Activated naive CD4-positive, alpha-beta T cell treated with anti-CD3 and anti-CD28 coated beads for 36 hours (primary cell): ENCODE measurements around the gene FAM83E. TPM values are rescaled to one million over a fixed set of nuclear protein-coding genes. Genes with fewer than 3 reads are reported as not detected.

Source experiments
- CTCF ChIA-PET: fragments of 350-600 bp; sonication (Branson Sonifier 250); formaldehyde crosslinking; loops from one replicate; lab custom pipeline; 2021; ENCODE audit warnings: antibody characterized with exemption; lab: Charles Lee
- DNase-seq: peaks from one replicate; pipeline ENCODE4 v3.0.0-alpha.2; 2020
- H3K27ac Mint-ChIP-seq: one replicate; pipeline ENCODE4 v1.8.0; 2021; ENCODE audit warnings: mild to moderate bottlenecking, mixed read lengths
- H3K27me3 Mint-ChIP-seq: one replicate; pipeline ENCODE4 v1.8.0; 2021; ENCODE audit warnings: low read depth, mixed read lengths
- H3K36me3 Mint-ChIP-seq: one replicate; pipeline ENCODE4 v1.8.0; 2021; ENCODE audit warnings: low read depth, mixed read lengths
- H3K4me1 Mint-ChIP-seq: one replicate; pipeline ENCODE4 v1.8.0; 2021; ENCODE audit warnings: low read depth, mixed read lengths
- H3K4me3 Mint-ChIP-seq: one replicate; pipeline ENCODE4 v1.8.0; 2021; ENCODE audit warnings: mild to moderate bottlenecking, moderate library complexity, mixed read lengths
- H3K9me3 Mint-ChIP-seq: one replicate; pipeline ENCODE4 v1.8.0; 2021; ENCODE audit warnings: mixed read lengths
- intact Hi-C: fragments of 100-400 bp; cut with micrococcal nuclease; formaldehyde crosslinking; loops from one replicate; pipeline ENCODE4 v1.15.1; 2023
- total RNA-seq, 2 experiments: library from RNA; stranded (reverse); gene quantifications; one replicate each; pipeline ENCODE4 v1.2.3, GENCODE V29; 2021

Gene FAM83E
- total RNA-seq, 2 experiments from 2014 or later = 2.0 TPM

DNA sequence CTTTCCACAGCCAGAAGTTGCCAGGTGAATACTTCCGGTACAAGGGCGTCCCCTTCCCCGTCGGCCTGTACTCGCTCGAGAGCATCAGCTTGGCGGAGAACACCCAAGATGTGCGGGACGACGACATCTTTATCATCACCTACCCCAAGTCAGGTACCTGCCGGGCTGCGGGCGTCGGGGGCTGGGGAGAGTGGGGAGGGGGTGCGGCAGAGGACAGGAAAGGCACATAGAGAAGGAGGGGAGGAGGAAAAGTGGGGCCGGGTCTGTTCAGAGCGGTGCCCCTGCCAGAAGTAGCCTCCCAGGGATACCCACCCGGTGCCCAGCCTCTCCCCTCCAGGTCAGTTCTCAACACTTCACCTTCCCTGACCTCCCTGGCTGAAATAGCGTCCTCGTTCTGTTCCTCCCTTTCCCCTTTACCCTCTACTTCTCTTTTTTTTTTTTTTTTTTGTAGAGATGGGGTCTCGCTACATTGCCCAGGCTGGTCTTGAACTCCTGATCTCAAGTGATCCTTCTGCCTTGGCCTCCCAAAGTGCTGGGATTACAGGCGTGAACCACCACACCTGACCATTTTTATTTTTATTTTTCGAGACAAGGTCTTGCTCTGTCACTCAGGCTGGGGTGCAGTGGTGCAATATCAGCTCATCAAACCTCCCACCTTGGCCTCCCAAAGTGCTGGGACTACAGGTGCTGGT, 38.8 kb downstream of the FAM83E start:
- no peaks in the 10 kb centered on the region for H3K9me3 Mint-ChIP-seq
- no peaks in the 10 kb centered on the region for H3K36me3 Mint-ChIP-seq
- no peak overlapping the region for H3K27ac Mint-ChIP-seq
- no peaks in the 10 kb centered on the region for H3K27me3 Mint-ChIP-seq
- H3K4me3 Mint-ChIP-seq = no peak overlapping the region
- DNase-seq = no peak
- CTCF ChIA-PET = no interaction called here
- no peaks in the 10 kb centered on the region for H3K4me1 Mint-ChIP-seq
- intact Hi-C loops = no loop called here

- Mint-ChIP-seq H3K4me1 (no peaks in the 10 kb centered on the region), H3K9me3 (no peaks in the 10 kb centered on the region), H3K27me3 (no peaks in the 10 kb centered on the region), H3K36me3 (no peaks in the 10 kb centered on the region), H3K27ac (no peak overlapping the region), H3K4me3 (no peak overlapping the region)
- CTCF ChIA-PET = no interaction called here
- DNase-seq = no peak
- intact Hi-C loops = no loop called here
Measured at GRCh38 chr19:48573163-48573505, 41.7 kb downstream of the FAM83E start.

DNA sequence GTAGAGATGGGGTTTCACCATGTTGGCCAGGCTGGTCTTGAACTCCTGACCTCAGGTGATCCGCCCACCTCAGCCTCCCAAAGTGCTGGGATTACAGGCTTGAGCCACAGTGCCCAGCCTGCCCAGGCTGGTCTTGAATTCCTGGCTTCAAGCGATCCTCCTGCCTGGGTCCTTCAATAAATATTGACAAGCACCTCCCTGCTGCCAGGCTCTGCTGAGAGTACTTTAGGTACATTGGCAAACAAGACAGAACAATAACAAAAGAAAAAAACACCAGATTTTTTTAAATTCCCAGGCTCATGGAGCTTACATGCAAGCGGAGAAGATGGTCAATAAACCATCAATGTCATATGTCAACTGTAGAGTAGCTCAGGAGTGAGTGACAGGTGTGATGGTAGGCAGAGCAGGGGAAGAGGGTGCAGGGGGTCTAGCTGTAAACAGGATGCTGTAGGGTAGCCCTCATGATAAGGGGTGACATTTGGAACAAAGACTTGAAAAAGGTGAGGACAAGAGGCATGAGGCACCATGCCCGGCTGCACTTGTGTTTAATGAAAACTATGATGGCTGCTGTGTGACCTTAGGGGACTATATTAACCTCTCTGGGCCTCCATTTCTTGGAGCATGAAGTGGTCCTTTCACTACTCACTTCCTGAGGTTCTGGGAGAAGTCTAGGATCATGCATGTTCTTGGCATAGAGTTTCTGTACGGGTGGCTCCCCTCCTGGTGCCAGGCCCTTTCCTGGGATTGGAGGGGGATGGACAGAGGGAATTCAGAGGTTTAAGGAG, 43.3 kb downstream of the FAM83E start:
- H3K4me3 Mint-ChIP-seq = no peak overlapping the region
- intact Hi-C loops = no loop called here
- H3K27ac Mint-ChIP-seq = no peak overlapping the region
- no peaks in the 10 kb centered on the region for H3K4me1 Mint-ChIP-seq
- H3K9me3 Mint-ChIP-seq = no peaks in the 10 kb centered on the region
- H3K36me3 Mint-ChIP-seq = no peaks in the 10 kb centered on the region
- CTCF ChIA-PET = interaction anchor here (1.7 kb wide), 1 partner anchor 13 kb away, joined by 7 read pairs; no protein-coding TSS in a partner anchor
- DNase-seq = no peak
- H3K27me3 Mint-ChIP-seq = peaks cover 2% of the 10 kb centered on the region

GRCh38 chr19:48569814-48570213, 45.1 kb downstream of the FAM83E start:
- Mint-ChIP-seq H3K36me3 (no peaks in the 10 kb centered on the region), H3K4me1 (no peaks in the 10 kb centered on the region), H3K27ac (no peak overlapping the region), H3K4me3 (no peak overlapping the region), H3K27me3 (peaks cover 2% of the 10 kb centered on the region), H3K9me3 (no peaks in the 10 kb centered on the region)
- intact Hi-C loops = no loop called here
- CTCF ChIA-PET = interaction anchor here (1.7 kb wide), 1 partner anchor 14 kb away, joined by 7 read pairs; no protein-coding TSS in a partner anchor
- DNase-seq = no peak

- Mint-ChIP-seq H3K9me3 (no peaks in the 10 kb centered on the region), H3K4me1 (no peaks in the 10 kb centered on the region), H3K36me3 (no peaks in the 10 kb centered on the region), H3K27me3 (peaks cover 2% of the 10 kb centered on the region), H3K4me3 (no peak overlapping the region), H3K27ac (no peak overlapping the region)
- CTCF ChIA-PET = interaction anchor here (1.4 to 3.2 kb wide), 2 partner anchors 16 to 79 kb away, joined by 5 to 10 read pairs; no protein-coding TSS in a partner anchor
- intact Hi-C loops = no loop called here
- no peak for DNase-seq
Measured at GRCh38 chr19:48568345-48568886, 46.5 kb downstream of the FAM83E start.

DNA sequence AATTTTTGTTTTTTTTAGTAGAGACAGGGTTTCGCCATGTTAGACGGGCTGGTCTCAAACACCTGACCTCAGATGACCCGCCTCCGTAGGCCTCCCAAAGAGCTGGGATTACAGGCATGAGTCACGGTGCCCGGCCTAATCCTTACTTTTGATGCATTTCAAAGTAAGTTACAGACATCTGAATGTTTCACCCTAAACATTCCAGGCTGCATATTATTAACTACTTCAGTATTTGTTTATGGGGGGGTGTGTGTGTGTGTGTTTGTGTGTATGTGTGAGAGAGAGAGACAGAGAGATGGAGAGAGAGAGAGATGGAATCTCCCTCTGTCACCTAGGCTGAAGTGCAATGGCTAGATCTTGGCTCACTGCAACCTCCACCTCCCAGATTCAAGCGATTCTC, 49.8 kb downstream of the FAM83E start:
- DNase-seq = no peak
- Mint-ChIP-seq H3K27ac (no peak overlapping the region), H3K4me1 (no peaks in the 10 kb centered on the region), H3K4me3 (no peak overlapping the region), H3K27me3 (peaks cover 2% of the 10 kb centered on the region), H3K9me3 (no peaks in the 10 kb centered on the region), H3K36me3 (no peaks in the 10 kb centered on the region)
- intact Hi-C loops = no loop called here
- CTCF ChIA-PET = interaction anchor here (3.2 kb wide), 1 partner anchor 19 kb away, joined by 10 read pairs; no protein-coding TSS in a partner anchor

Other genes with a start within 250 kb of the FAM83E start
- 10 to 100 TPM; 81.5 to 83.8 TPM for gene KDELR1, start 223.5 kb downstream of the FAM83E start, total RNA-seq
- gene GRIN2D, start 221.4 kb downstream of the FAM83E start, total RNA-seq = under 1 TPM; 0.05 to 0.07 TPM
- gene GRWD1, start 169.1 kb downstream of the FAM83E start, total RNA-seq = 10 to 100 TPM; 32.4 to 36.0 TPM
- gene KCNJ14, start 159.5 kb downstream of the FAM83E start, total RNA-seq = 1 to 10 TPM; 1.7 to 1.8 TPM
- 10 to 100 TPM; 36.7 to 38.0 TPM for gene CYTH2, start 145.7 kb downstream of the FAM83E start, total RNA-seq
- gene LMTK3, start 103.2 kb downstream of the FAM83E start, total RNA-seq = 1 to 10 TPM; 2.3 to 2.6 TPM
- not detected for gene SULT2B1, start 62.9 kb downstream of the FAM83E start, total RNA-seq
- gene SPACA4, start 8.3 kb downstream of the FAM83E start, total RNA-seq = not detected
- gene RPL18, start 4.1 kb upstream of the FAM83E start, total RNA-seq = 1,000 to 10,000 TPM; 2,373 to 2,473 TPM
- 10 to 100 TPM; 20.1 to 20.6 TPM for gene SPHK2, start 4.4 kb upstream of the FAM83E start, total RNA-seq
- gene DBP, start 22.3 kb upstream of the FAM83E start, total RNA-seq = 1 to 10 TPM; 7.8 to 9.7 TPM
- gene CA11, start 31.1 kb upstream of the FAM83E start, total RNA-seq = 10 to 100 TPM; 12.0 to 14.9 TPM
- under 1 TPM in 1 of 2 experiments, not detected in 1; 0.17 TPM for gene NTN5, start 57.9 kb upstream of the FAM83E start, total RNA-seq
- gene FUT2, start 80.9 kb upstream of the FAM83E start, total RNA-seq = not detected
- under 1 TPM; 0.44 to 0.57 TPM for gene MAMSTR, start 104.6 kb upstream of the FAM83E start, total RNA-seq
- under 1 TPM in 1 of 2 experiments, not detected in 1; 0.17 TPM for gene RASIP1, start 125.5 kb upstream of the FAM83E start, total RNA-seq
- gene IZUMO1, start 131.8 kb upstream of the FAM83E start, total RNA-seq = not detected
- under 1 TPM; 0.07 to 0.12 TPM for gene FUT1, start 137.6 kb upstream of the FAM83E start, total RNA-seq
- gene FGF21, start 140.4 kb upstream of the FAM83E start, total RNA-seq = not detected
- 10 to 100 TPM; 66.4 to 66.8 TPM for gene BCAT2, start 196.0 kb upstream of the FAM83E start, total RNA-seq
- gene HSD17B14, start 221.4 kb upstream of the FAM83E start, total RNA-seq = under 1 TPM in 1 of 2 experiments, not detected in 1; 0.50 TPM